ENCODE data around the gene INPP5F. TPM values are rescaled to one million over a fixed set of nuclear protein-coding genes. Genes with fewer than 3 reads are reported as not detected.

INPP5F gene
- total and polyA plus RNA-seq, 10 of the 15 experiments (the other 5 are each of a cell fraction or from before 2014, with no cell fraction given): 6.0 to 49.3 (median 34.3) TPM

- TF ChIP-seq SIX5 (IDR thresholded peaks at IDR 0.05; ENCODE audit: low read depth, low read length, severe bottlenecking) (no peak), SRF (IDR thresholded peaks at IDR 0.05; ENCODE audit: low read depth in 2 of 2, low read length in 2 of 2) (no peak), RELB (IDR thresholded peaks at IDR 0.05; ENCODE audit: low read depth) (no peak), SMAD1 (IDR thresholded peaks at IDR 0.05; ENCODE audit: low read depth, partially characterized antibody) (no peak), POLR2AphosphoS2 (IDR thresholded peaks at IDR 0.05; ENCODE audit: low read depth, low read length) (no peak), PKNOX1 (IDR thresholded peaks at IDR 0.05) (no peak), MTA2 (IDR thresholded peaks at IDR 0.05; ENCODE audit: low read depth) (no peak), IRF3 (IDR thresholded peaks at IDR 0.05) (no peak), CHD1 (IDR thresholded peaks at IDR 0.05; ENCODE audit: low read depth, low read length) (no peak), TAF1 (IDR thresholded peaks at IDR 0.05; ENCODE audit: borderline replicate concordance, low read depth, low read length) (no peak)
These were observed 82.3 kb downstream of the INPP5F start (continued) for GRCh38 chr10:119807960-119808697.
